HG03457 (cell line): ENCODE results near the gene CD2BP2.

ENCODE experiments used
- ATAC-seq: cut with Tn5 transposase; IDR thresholded peaks from one replicate; pipeline ENCODE4 v1.9.1; 2021; ENCODE audit warnings: moderate number of reproducible peaks; ENCODE audit not compliant: unreplicated experiment

CD2BP2 gene

GRCh38 chr16:30365200-30365599, 10.1 kb upstream of the CD2BP2 start:
- ATAC-seq = no peak

DNA sequence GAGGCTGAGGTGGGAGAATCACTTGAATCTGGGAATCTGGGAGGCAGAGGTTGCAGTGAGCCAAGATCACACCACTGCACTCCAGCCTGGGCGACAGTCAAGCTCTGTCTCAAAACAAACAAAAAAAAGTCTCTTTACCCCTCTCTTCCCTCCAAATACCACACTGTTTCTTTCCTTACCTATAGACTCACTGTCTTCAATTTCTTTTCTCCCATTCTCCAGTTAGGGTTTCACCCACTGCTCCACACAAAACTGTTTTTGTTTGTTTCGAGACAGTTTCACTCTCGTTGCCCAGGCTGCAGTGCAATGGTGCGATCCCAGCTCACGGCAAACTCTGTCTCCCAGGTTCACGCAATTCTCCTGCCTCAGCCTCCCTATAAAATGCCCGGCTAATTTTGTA, 6.1 kb upstream of the CD2BP2 start:
- no peak for ATAC-seq

DNA sequence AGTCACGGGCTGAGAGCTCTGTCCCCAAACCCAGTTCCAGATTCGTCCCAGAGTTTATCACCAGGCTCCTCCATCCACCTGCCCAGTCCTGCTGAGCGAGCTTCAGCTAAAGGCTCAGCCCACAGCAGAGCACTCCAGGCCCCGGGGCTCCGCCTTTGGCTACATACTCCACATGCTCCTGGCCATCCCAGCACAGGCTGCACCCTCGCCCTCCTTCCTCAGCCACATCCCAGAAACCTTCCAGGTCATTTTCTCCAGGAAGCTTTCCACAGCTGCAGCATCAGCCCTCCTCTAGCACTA, 4.7 kb upstream of the CD2BP2 start:
- no peak for ATAC-seq

GRCh38 chr16:30358990-30359870, 4.1 kb upstream of the CD2BP2 start:
- ATAC-seq = no peak

GRCh38 chr16:30358577-30358936, 3.4 kb upstream of the CD2BP2 start:
- ATAC-seq = no peak

DNA sequence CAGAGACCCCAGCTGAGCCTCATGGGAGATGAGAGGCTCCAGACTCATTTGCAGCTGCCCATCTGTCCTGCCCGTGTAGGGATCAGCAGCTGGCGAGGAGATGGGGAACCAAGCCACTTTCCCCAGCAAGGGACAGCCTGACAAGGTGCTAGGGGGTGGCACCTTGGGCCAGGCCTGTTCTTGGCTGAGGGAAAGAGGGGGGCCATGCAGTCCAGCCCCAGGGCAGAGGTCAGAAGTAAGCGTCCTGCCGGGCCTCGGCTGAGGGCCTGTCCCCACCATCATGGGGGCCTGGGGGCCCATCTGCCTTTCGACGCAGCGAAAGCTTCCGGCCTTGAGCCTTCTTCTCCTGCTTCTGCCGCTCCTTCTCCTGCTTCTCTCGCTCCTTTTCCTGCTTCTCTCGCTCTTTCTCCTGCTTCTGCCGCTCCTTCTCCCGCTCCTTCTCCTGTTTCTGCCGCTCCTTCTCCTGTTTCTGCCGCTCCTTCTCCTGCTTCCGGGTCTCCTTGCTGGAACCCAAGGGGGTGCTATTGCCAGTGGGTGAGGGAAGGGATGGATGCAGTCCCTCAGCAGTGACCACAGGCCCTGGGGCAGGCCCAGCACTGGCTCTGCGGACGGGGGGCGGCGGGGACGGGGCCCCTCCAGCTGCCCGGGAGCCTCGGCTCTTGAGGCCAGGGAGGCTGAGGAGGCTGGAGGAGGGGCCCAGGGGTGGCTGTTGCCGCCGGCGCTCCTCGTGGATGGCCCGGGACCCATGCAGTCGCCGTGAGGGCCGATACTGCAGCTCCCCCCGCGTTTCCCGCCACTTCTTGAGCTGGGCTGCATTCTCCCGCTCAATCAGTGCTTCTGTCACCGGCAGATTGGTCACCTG, 2.8 kb upstream of the CD2BP2 start:
- ATAC-seq = no peak

DNA sequence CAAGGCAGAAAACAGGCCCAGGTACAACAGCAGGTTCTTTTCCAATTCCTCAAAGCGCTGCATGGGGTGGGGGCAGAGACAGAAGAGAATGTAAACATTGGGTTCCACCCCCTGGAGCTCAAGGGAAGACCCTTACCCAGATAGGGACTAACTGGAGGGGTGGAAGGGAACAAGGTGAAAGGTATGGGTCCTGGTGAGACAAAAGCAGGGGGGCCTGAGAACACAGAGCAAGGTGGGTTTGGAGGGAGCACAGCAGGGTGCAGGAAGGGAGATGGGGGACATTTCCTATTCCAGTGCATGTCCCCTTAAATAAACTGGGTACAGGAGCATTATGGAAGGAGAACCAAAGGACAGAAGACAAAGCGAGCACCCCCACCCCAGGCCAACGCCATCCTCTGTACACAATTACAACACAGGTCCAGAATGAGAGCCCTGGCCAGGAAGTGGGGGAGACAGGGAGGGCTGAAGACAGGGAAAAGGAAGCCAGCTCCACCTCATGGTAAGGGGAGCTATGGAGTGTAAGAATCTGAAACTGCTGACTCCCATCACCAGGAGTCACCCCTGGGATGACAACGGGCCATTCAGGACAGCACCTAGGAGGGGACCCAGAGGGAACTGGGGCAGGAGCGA, 2.1 kb upstream of the CD2BP2 start:
- ATAC-seq = no peak

- ATAC-seq = no peak
Measured at GRCh38 chr16:30356401-30357084, 1.4 kb upstream of the CD2BP2 start.

DNA sequence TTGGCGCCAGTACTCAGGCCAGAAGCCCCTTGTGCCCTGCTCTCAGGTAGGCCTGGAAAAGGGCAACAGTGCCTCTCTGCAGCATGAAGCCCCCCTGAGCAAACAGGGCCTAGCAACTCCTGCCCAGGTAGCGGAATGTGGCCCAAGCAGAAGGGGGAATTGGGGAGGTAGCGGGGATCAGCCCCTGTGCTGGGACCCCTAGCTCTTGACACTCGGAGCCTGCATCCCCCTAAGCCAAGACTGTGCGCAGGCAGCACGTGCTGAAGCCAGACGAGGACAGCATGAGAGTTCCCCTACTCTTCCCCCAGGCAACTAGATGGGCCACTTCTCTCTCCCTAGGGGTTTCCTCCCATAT, 823 bp upstream of the CD2BP2 start:
- no peak for ATAC-seq

DNA sequence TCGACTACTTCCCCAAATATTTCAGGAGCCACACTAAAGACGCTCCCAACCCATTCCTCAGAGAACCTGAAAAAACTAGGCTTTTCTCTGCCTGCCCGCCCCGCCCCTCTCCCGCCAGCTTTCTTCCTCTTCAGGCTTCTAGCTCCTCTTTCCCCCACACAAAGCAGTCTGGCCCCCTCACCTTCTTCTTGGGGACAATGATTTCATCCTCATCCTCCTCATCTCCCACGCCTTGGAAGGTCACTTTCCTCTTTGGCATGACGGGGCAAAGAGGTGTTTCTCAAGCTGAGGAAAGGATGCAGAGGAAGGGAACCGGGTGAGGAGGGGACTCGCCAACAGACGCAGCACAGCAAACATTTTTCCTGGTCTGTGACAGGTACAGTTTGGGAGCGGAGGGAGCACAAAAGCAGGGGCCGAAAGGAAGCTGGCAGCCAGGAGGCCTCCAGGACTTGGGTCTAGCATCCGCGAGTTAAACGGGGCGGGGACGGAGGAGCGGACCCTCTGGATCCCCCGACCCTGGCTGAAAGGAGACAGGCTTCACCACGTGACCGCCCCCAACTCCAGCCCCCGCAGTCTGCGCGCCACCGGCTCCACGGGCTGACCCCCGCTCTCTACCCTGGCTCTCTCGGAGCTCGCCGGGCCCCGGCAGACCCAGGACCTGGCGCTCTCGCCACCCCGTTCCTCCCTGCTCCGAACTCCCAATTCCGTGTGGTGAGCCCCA, 525 bp downstream of the CD2BP2 start:
- peak; percentile 3 for ATAC-seq

GRCh38 chr16:30353438-30354129, 1.5 kb downstream of the CD2BP2 start:
- no peak for ATAC-seq

- no peak for ATAC-seq
Measured at GRCh38 chr16:30352488-30353401, 2.4 kb downstream of the CD2BP2 start.

GRCh38 chr16:30351586-30352419, 3.3 kb downstream of the CD2BP2 start:
- ATAC-seq = no peak

DNA sequence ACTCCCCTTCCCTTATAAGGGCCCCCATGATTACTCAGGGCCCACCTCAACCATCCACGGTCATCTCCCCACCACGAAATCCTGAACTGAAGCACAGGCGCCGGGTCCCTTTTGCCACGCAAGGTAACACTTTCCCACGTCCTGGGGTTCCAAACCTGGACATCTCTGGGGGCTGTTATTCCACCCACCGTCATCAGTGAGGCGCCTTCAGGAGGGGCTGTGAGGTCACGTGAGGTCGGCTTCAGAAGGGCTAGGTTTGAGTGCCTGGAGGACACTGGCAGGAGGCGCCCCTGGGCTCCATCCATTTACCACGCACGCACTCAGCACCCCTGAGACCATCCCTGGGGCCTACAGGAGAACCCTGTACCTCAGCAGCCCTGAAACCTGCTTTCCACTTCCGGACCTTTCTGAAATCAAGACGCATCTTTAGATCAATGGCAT, 4.1 kb downstream of the CD2BP2 start:
- no peak for ATAC-seq

GRCh38 chr16:30350134-30350871, 4.8 kb downstream of the CD2BP2 start:
- ATAC-seq = no peak

GRCh38 chr16:30349675-30350074, 5.4 kb downstream of the CD2BP2 start:
- no peak for ATAC-seq

DNA sequence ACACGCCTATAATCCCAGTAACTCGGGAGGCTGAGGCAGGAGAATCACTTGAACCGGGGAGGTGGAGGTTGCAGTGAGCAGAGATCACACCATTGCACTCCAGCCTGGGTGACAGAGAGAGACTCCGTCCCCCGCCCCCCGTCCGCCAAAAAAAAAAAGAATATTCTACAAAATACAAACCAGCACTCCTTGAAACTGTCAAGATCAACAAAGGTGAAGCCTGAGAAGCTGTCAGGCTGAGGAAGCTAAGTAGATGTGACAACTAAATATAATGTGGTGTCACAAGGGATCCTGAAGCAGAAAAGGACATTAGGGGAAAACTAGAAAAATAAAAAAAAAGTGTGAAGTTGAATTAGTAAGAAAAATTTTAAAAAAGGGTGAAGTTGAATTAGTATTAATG, 6.2 kb downstream of the CD2BP2 start:
- no peak for ATAC-seq
